Activated CD4-positive, CD25-positive, alpha-beta regulatory T cell treated with anti-CD3 and anti-CD28 coated beads, Interleukin-2, amount 50 U/mL, for 72 hours (primary cell): ENCODE results near the gene ARL2BP.

Source experiments
- DNase-seq: peaks from one replicate; pipeline ENCODE4 v3.0.0; 2021

The ARL2BP gene

DNA sequence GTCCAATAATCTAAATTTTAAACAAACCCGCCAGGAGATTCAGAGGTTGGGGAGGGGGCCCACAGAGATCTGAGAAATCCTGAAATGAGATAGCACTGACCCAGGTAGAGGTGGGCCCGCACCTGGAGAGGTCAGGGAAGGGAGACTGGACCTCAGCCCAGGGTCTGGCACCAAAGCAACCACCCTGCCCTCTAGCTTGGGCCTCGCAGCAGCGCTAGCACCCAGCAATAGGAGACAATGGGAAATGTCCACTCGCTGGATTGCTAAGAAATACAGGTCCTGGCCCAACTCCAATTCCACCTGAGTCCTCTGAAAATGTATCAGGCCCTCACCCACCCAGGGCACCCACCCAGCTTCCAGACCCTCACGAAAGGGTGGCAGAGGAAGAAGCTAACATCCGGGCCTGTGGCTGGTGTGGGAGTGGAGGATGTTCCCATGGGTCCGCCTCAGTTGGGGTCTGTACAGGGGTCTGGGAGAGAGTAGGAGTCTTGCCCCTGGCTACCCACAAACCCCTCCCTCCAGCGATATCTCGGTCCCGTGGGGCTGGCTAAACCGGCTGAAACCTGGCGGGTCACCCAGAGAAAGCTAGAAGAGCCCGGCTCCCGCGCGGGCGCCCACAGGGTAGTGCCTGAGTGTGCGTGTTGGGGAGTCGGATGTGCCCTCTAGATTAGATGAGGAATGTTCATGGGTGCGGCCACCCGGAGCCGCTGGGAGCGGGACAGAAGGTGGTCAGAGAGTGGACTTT is 38.3 kb downstream of the ARL2BP start:
- DNase-seq, result no peak

DNA sequence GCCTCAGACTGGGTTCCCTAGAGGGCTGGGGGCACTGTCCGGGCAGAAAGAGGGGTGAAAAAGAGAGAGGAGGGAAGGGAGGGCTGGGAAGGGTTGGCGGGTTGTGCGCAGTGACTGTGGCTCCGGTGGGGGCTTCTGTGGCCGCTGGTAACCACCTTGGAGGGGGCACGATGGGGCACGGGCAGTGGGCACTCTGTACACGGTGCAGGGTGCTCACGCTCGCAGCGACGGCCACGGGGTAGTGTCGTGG is 38.8 kb downstream of the ARL2BP start:
- no peak for DNase-seq

DNA sequence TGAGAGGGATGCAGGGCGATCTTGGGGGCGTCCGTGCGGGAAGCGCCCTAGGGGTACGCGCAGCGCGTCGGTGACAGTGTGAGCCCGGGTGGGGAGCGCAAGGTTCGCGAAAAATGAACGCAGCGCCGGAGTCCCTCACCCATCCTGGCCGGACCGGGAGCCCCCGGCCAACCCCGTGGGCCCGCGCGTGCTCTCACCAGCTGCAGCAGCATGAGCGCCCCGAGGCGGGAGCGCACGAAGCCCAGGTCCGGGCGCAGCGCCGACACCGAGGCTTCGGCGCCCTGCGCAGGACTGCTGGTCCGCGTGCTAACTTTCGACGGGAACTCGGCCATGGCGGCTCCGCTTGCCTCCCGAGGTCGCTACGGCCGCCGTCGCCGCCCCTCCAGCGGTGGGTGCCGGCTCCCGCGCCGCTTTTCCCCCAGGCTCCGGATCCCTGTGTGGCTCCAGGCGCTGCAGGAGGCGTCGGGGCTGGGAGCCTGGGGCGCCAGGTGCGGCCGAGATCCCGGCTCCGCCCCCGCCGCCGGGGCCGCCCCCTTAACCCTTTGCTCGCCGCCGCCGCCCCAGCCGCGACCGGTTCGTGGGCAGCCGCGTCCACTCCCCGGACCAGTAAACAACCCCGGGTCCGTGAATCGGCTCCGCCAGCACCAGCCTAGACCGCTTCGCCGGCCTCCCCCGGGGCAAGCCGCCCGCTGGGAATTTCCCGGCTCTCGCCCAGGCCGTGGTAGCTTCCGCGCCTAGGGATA is 39.3 kb downstream of the ARL2BP start, which contains the start of gene PLLP:
Gene PLLP (minus strand): TSS at position 464 of the 743 bp plus-strand sequence. CDS start 132 bp downstream, at position 332.
- DNase-seq, result peak; percentile 51

- no peak for DNase-seq
Measured at GRCh38 chr16:57284952-57285363, 39.9 kb downstream of the ARL2BP start.

- no peak for DNase-seq
Measured at GRCh38 chr16:57285379-57285778, 40.3 kb downstream of the ARL2BP start.

DNA sequence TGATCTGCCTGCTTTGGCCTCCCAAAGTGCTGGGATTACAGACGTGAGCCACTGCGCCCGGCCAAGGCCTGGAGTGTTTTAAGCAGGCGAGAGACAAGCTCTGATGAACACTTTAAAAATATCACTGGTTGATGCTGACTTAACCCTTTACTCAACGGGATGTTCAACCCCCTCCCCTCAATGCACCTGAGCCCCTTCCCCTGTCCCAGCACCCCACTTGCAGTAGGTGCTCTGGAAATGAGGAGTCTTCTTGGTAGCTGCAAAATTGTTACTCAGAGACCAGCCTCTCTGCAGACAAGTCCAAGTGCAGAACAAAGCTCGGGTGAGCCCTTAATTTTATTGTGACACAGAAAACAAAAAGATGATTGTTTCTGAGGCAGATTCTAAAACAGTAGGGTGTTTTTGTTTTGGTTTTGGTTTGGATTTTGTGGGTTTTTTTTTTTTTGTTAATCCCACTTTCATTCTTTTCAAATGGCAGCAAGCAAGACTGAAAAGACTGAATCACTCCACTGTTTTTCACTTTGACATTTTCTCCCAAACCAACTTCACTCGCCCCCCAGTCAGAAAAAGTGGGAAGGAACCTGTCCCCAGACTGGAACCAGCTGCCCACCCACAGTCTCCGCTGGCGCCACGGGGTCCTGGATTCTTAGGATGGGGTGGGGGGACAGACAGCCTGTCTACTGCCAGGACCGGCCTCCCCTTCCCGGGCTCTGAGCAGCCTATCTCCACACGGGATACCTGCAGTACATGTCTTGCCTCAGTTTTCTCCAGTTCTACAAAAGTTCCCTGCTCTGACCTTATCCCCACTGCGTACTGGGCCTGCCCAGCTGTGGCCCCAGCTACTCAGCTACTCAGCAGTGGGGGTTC is 44.6 kb downstream of the ARL2BP start:
- DNase-seq, result no peak

- no peak for DNase-seq
Measured at GRCh38 chr16:57297856-57298255, 52.8 kb downstream of the ARL2BP start.

GRCh38 chr16:57299009-57299718 is 54.1 kb downstream of the ARL2BP start:
- no peak for DNase-seq

DNA sequence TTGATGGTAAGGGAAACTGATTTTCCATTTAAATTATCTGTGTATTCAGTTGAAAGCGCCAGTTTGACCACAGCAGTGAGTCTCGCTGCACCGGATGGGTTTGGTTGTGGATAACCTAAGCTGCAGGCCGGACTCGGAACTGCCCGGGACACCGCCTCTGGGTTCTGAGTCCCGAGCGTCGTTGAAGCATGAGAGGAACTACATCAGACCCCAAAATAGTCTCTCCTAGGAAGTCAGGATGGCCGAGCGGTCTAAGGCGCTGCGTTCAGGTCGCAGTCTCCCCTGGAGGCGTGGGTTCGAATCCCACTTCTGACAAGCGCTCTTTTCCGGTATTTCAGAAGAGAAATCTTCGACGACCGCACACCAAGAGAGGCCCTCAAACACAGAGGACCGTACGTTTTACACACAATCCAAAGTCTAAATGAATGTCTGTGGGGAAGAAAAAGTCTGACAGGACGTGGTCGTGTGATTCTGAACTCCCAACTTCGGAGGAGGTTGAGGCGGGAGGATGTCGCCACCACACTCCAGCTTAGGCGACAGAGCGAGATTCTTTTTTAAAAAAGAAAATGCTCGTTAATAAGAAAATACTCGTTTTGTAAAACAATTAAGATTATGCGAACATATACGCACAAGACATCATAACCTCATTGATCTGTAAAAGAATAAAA is 54.8 kb downstream of the ARL2BP start:
- DNase-seq, result peak; percentile 85

DNA sequence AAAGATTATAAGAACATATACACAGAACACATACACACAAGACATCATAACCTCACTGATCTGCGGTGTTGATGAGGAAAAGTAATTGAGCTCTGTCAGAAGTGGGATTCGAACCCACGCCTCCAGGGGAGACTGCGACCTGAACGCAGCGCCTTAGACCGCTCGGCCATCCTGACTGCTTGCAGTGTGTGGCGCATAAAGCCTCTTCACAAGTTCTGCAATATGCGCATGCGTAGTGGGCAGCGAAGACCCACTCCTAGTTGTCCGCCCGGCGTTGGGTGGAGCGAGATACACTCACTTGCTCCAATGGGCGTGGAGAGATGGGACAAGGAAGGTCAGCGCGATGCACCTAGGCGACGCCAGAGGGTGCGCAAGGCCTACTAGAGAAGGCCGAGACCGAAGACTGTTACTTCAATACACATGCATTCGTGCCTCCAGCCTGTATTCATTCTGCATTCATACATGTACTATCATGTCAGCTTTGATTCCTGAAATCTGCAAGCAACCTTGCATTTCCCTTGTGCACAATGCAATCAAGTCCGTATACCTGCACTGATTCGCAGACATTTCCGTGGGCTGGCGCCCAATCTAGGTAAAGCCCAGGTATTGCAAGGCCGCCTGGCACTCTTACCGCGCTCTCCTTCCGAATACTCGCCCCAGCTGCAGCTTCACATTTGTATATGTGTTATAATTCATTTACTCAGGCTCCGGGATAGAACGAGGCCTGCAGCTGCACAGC is 55.5 kb downstream of the ARL2BP start:
- DNase-seq, result peak; percentile 100

GRCh38 chr16:57301126-57301817 is 56.2 kb downstream of the ARL2BP start:
- DNase-seq, result no peak
